DND-41 (cell line): ENCODE results near the gene KCNT2.

Experiments
- EZH2 ChIP-seq: IDR thresholded peaks from 3 replicates; pipeline ENCODE4 v1.6.1; 2012; ENCODE audit warnings: borderline replicate concordance, low read depth, mild to moderate bottlenecking, moderate library complexity, low read length, inconsistent platforms; ENCODE audit not compliant: severe bottlenecking
- TF ChIP-seq, protein P1 (sequence below): IDR thresholded peaks from 2 replicates; pipeline ENCODE4 v1.5.1; 2012; ENCODE audit warnings: borderline replicate concordance, low read length, moderate library complexity, mild to moderate bottlenecking; ENCODE audit not compliant: poor library complexity, severe bottlenecking; ENCODE audit errors: extremely low read depth

DNA sequence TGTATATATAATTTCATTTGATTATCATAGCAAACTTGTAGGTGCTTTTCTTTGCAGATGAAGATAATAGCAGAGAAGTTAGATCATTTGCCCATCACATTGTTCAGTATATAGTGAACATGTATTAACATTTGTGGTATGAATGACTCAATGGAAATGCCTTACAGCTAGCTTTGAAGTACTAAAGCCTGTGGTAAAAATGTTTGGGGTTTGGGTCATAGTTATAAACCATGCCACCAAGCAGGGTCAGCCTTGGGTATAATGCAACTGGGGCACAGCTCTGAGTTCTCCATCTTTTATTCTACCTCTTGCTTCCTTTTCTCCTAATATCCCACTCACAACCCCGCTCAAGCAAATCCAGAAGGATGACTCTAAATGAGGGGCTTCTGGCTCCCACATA lies 141.6 kb downstream of the KCNT2 start:
- TF ChIP-seq, protein P1, sequence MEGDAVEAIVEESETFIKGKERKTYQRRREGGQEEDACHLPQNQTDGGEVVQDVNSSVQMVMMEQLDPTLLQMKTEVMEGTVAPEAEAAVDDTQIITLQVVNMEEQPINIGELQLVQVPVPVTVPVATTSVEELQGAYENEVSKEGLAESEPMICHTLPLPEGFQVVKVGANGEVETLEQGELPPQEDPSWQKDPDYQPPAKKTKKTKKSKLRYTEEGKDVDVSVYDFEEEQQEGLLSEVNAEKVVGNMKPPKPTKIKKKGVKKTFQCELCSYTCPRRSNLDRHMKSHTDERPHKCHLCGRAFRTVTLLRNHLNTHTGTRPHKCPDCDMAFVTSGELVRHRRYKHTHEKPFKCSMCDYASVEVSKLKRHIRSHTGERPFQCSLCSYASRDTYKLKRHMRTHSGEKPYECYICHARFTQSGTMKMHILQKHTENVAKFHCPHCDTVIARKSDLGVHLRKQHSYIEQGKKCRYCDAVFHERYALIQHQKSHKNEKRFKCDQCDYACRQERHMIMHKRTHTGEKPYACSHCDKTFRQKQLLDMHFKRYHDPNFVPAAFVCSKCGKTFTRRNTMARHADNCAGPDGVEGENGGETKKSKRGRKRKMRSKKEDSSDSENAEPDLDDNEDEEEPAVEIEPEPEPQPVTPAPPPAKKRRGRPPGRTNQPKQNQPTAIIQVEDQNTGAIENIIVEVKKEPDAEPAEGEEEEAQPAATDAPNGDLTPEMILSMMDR, result no peak
- TF ChIP-seq EZH2, result no peak
